Stimulated activated naive CD8-positive, alpha-beta T cell treated with anti-CD3 and anti-CD28 coated beads, Interleukin-15, amount 100 ng/mL, for 72 hours (primary cell): ENCODE data around the gene CEBPZOS.

ENCODE experiments used
- ATAC-seq: fragments of 150-1000 bp; cut with Tn5 transposase; 2 replicates; pipeline ENCODE4 v1.10.0; 2021; ENCODE audit warnings: mild to moderate bottlenecking, moderate library complexity
- DNase-seq, 2 donors: peaks; one replicate each; pipeline ENCODE4 v3.0.0; 2021 to 2022
- H3K27ac Mint-ChIP-seq, 2 donors: one replicate each; pipeline ENCODE4 v1.8.0; 2022; ENCODE audit warnings: mild to moderate bottlenecking in 2 of 2, mixed read lengths in 2 of 2, moderate library complexity in 2 of 2
- H3K27me3 Mint-ChIP-seq: one replicate; pipeline ENCODE4 v1.8.0; 2022; ENCODE audit warnings: mixed read lengths
- H3K4me1 Mint-ChIP-seq: one replicate; pipeline ENCODE4 v1.8.0; 2022; ENCODE audit warnings: mild to moderate bottlenecking, mixed read lengths
- H3K4me3 Mint-ChIP-seq, 2 donors: one replicate each; pipeline ENCODE4 v1.8.0; 2022; ENCODE audit warnings: mild to moderate bottlenecking in 2 of 2, mixed read lengths in 2 of 2, moderate library complexity in 1 of 2
- H3K9me3 Mint-ChIP-seq, 2 donors: one replicate each; pipeline ENCODE4 v1.8.0; 2022; ENCODE audit warnings: mixed read lengths in 2 of 2

The CEBPZOS gene

GRCh38 chr2:37196320-37197195 lies at the start of gene CEBPZOS:
Gene CEBPZOS, plus strand, starts transcription at chr2:37196496. Its CDS starts 3,209 bp downstream, at chr2:37199705.
- Mint-ChIP-seq H3K27me3 (no peaks in the 10 kb centered on the region), H3K9me3 (no peaks in the 10 kb centered on the region), H3K4me1 (peaks cover 36% of the 10 kb centered on the region), H3K4me3 (peak within 1 kb of the TSS; percentile 90 to 92), H3K27ac (peak within 1 kb of the TSS; percentile 98 to 99)
- ATAC-seq (peak; percentile 87), DNase-seq (peak; percentile 87 to 89)

- Mint-ChIP-seq H3K27me3 (no peaks in the 10 kb centered on the region), H3K4me1 (peaks cover 25% of the 10 kb centered on the region)
Measured at GRCh38 chr2:37148325-37148724, 48.0 kb upstream of the CEBPZOS start.

GRCh38 chr2:37149626-37150322 lies 46.5 kb upstream of the CEBPZOS start:
- Mint-ChIP-seq H3K9me3 (peaks cover 0 to under 1% of the 10 kb centered on the region in 2 donors), H3K27ac (no peak overlapping the region), H3K27me3 (no peaks in the 10 kb centered on the region), H3K4me1 (peaks cover 33% of the 10 kb centered on the region), H3K4me3 (no peak overlapping the region)
- ATAC-seq (peak; percentile 64), DNase-seq (no peak)

More at GRCh38 chr2:37148325-37148724, 48.0 kb upstream of the CEBPZOS start:
- no peak overlapping the region for H3K4me3 Mint-ChIP-seq
- DNase-seq: no peak
- H3K9me3 Mint-ChIP-seq: no peaks in the 10 kb centered on the region
- H3K27ac Mint-ChIP-seq: peak overlapping the region in 1 of 2 donors; percentile 68
- ATAC-seq: no peak

GRCh38 chr2:37153224-37153623 lies 43.1 kb upstream of the CEBPZOS start:
- Mint-ChIP-seq H3K4me3 (no peak overlapping the region), H3K9me3 (peaks cover 0 to 4% of the 10 kb centered on the region in 2 donors), H3K4me1 (peaks cover 59% of the 10 kb centered on the region), H3K27me3 (no peaks in the 10 kb centered on the region), H3K27ac (no peak overlapping the region)
- ATAC-seq: no peak
- no peak for DNase-seq

- DNase-seq (no peak), ATAC-seq (no peak)
- Mint-ChIP-seq H3K4me1 (peaks cover 59% of the 10 kb centered on the region), H3K27ac (peak overlapping the region in 1 of 2 donors; percentile 18), H3K4me3 (no peak overlapping the region), H3K27me3 (no peaks in the 10 kb centered on the region), H3K9me3 (peaks cover 0 to 4% of the 10 kb centered on the region in 2 donors)
Measured at GRCh38 chr2:37154785-37155184, 41.5 kb upstream of the CEBPZOS start.

- peak overlapping the region; percentile 98 to 99 for H3K27ac Mint-ChIP-seq
- no peaks in the 10 kb centered on the region for H3K27me3 Mint-ChIP-seq
- DNase-seq (peak; percentile 23 to 41), ATAC-seq (peak; percentile 33)
- H3K9me3 Mint-ChIP-seq: peaks cover 0 to 4% of the 10 kb centered on the region in 2 donors
- H3K4me1 Mint-ChIP-seq: peaks cover 56% of the 10 kb centered on the region
- H3K4me3 Mint-ChIP-seq: peak overlapping the region; percentile 92 to 98
Measured at GRCh38 chr2:37156071-37156856, 40.0 kb upstream of the CEBPZOS start.

- Mint-ChIP-seq H3K9me3 (peaks cover 0 to 4% of the 10 kb centered on the region in 2 donors), H3K27ac (peak within 1 kb of the TSS; percentile 98 to 99), H3K4me1 (peaks cover 49% of the 10 kb centered on the region), H3K4me3 (peak within 1 kb of the TSS; percentile 92 to 98), H3K27me3 (no peaks in the 10 kb centered on the region)
- DNase-seq (peak; percentile 75 to 83), ATAC-seq (peak; percentile 92)
Measured at GRCh38 chr2:37156857-37157714, 39.2 kb upstream of the CEBPZOS start, which contains the start of gene EIF2AK2. Gene EIF2AK2, minus strand, starts transcription at chr2:37156980. Its CDS starts 9,174 bp downstream, at chr2:37147806.

- no peak overlapping the region for H3K27ac Mint-ChIP-seq
- no peak for DNase-seq
- ATAC-seq: no peak
- H3K4me1 Mint-ChIP-seq: no peaks in the 10 kb centered on the region
- H3K9me3 Mint-ChIP-seq: peaks cover 6 to 18% of the 10 kb centered on the region in 2 donors
- no peak overlapping the region for H3K4me3 Mint-ChIP-seq
- H3K27me3 Mint-ChIP-seq: peaks cover 8% of the 10 kb centered on the region
Measured at GRCh38 chr2:37164757-37165156, 31.5 kb upstream of the CEBPZOS start.

- peaks cover 6 to 18% of the 10 kb centered on the region in 2 donors for H3K9me3 Mint-ChIP-seq
- no peaks in the 10 kb centered on the region for H3K4me1 Mint-ChIP-seq
- H3K27me3 Mint-ChIP-seq: peaks cover 8% of the 10 kb centered on the region
- no peak overlapping the region for H3K4me3 Mint-ChIP-seq
- no peak for DNase-seq
- no peak overlapping the region for H3K27ac Mint-ChIP-seq
- ATAC-seq: no peak
Measured at GRCh38 chr2:37167636-37168180, 28.6 kb upstream of the CEBPZOS start.

- no peak overlapping the region for H3K4me3 Mint-ChIP-seq
- no peaks in the 10 kb centered on the region for H3K4me1 Mint-ChIP-seq
- no peak overlapping the region for H3K27ac Mint-ChIP-seq
- peaks cover 8% of the 10 kb centered on the region for H3K27me3 Mint-ChIP-seq
- peak; percentile 24 to 25 for DNase-seq
- ATAC-seq: peak; percentile 81
- H3K9me3 Mint-ChIP-seq: peaks cover 6 to 18% of the 10 kb centered on the region in 2 donors
Measured at GRCh38 chr2:37168217-37168981, 27.9 kb upstream of the CEBPZOS start.

GRCh38 chr2:37171624-37171950 lies 24.7 kb upstream of the CEBPZOS start:
- DNase-seq: no peak
- no peaks in the 10 kb centered on the region for H3K4me1 Mint-ChIP-seq
- H3K27me3 Mint-ChIP-seq: no peaks in the 10 kb centered on the region
- H3K4me3 Mint-ChIP-seq: no peak overlapping the region
- ATAC-seq: no peak
- H3K9me3 Mint-ChIP-seq: no peaks in the 10 kb centered on the region
- no peak overlapping the region for H3K27ac Mint-ChIP-seq

GRCh38 chr2:37173741-37174140 lies 22.6 kb upstream of the CEBPZOS start:
- no peaks in the 10 kb centered on the region for H3K9me3 Mint-ChIP-seq
- no peaks in the 10 kb centered on the region for H3K27me3 Mint-ChIP-seq
- no peak for ATAC-seq
- H3K27ac Mint-ChIP-seq: no peak overlapping the region
- H3K4me1 Mint-ChIP-seq: no peaks in the 10 kb centered on the region
- DNase-seq: no peak
- no peak overlapping the region for H3K4me3 Mint-ChIP-seq

GRCh38 chr2:37180006-37180639 lies 16.2 kb upstream of the CEBPZOS start:
- Mint-ChIP-seq H3K4me3 (no peak overlapping the region), H3K27ac (no peak overlapping the region), H3K9me3 (no peaks in the 10 kb centered on the region), H3K27me3 (peaks cover 21% of the 10 kb centered on the region), H3K4me1 (peaks cover 6% of the 10 kb centered on the region)
- DNase-seq: no peak
- ATAC-seq: no peak
